GM12878 (cell line): ENCODE results near the gene FAM216A. TPM values are rescaled to one million over a fixed set of nuclear protein-coding genes. Genes with fewer than 3 reads are reported as not detected.

Source experiments
- ATAC-seq: fragments of 200-7000 bp; cut with Tn5 transposase; 3 replicates; pipeline ENCODE4 v1.9.1; 2020; ENCODE audit warnings: mild to moderate bottlenecking, moderate library complexity
- BruUV-seq: library from RNA; stranded (reverse); fragments of 400-500 nt; replicated peaks from 2 replicates; lab custom pipeline; 2021; lab: Mats Ljungman, UMichigan
- CTCF ChIA-PET: fragments of 300-600 bp; sonication (Branson Sonifier 250); formaldehyde crosslinking; extraction: SDS; loops from one replicate; lab custom pipeline; 2021; ENCODE audit warnings: inconsistent platforms; lab: Yijun Ruan, JAX
- POLR2A ChIA-PET: fragments of 350-600 bp; formaldehyde crosslinking; extraction: SDS; loops from one replicate; lab custom pipeline; 2021; ENCODE audit warnings: inconsistent platforms; lab: Charles Lee
- RAD21 ChIA-PET: fragments of 300-600 bp; sonication (Branson Sonifier 250); formaldehyde crosslinking; loops from one replicate; lab custom pipeline; 2023; ENCODE audit warnings: antibody characterized with exemption; ENCODE audit not compliant: unreplicated experiment; lab: Charles Lee
- SMC1A ChIA-PET: fragments of 300-600 bp; sonication (Branson Sonifier 250); formaldehyde crosslinking; loops from one replicate; lab custom pipeline; 2023; ENCODE audit not compliant: unreplicated experiment, uncharacterized antibody; lab: Charles Lee
- DNase-seq: peaks from one replicate; pipeline ENCODE4 v3.0.0-alpha.2; 2011; ENCODE audit warnings: low read depth, low spot score
- FAIRE-seq: peaks from 3 replicates; lab custom pipeline; 2011; peaks lifted over from hg19 to GRCh38; lab: Jason Lieb, UNC
- H2AFZ ChIP-seq: 2 replicates; pipeline ENCODE4 v1.6.0; 2011; ENCODE audit warnings: low read depth, low read length, control low read depth; ENCODE audit not compliant: control insufficient read depth
- H3K27ac ChIP-seq: 2 replicates; pipeline ENCODE4 v1.5.1; 2011; ENCODE audit warnings: control low read depth; ENCODE audit not compliant: control insufficient read depth, insufficient read depth
- H3K27me3 ChIP-seq, 2 experiments: replicated peaks in 1 of 2; 2 replicates each; pipeline versions ENCODE4 v1.6.0 to v1.6.1; 2011; ENCODE audit warnings: low read length in 1 of 2; ENCODE audit not compliant: control insufficient read depth in 2 of 2, insufficient read depth in 2 of 2
- H3K36me3 ChIP-seq, 2 experiments: 2 replicates each; pipeline ENCODE4 v1.5.1; 2011; ENCODE audit warnings: low read length in 1 of 2; ENCODE audit not compliant: control insufficient read depth in 2 of 2, insufficient read depth in 2 of 2
- H3K4me1 ChIP-seq: 2 replicates; pipeline ENCODE4 v1.6.1; 2011; ENCODE audit warnings: mild to moderate bottlenecking, low read length, moderate library complexity, mixed read lengths; ENCODE audit not compliant: control insufficient read depth, insufficient read depth
- H3K4me2 ChIP-seq: 2 replicates; pipeline ENCODE4 v1.6.0; 2011; ENCODE audit warnings: control low read depth; ENCODE audit not compliant: control insufficient read depth, insufficient read depth
- H3K4me3 ChIP-seq: fragments of 200-600 bp; sonication (generic); 2 replicates; pipeline ENCODE4 v1.5.1; 2016
- H3K79me2 ChIP-seq: 2 replicates; pipeline ENCODE4 v1.6.0; 2011; ENCODE audit warnings: low read length; ENCODE audit not compliant: control insufficient read depth, insufficient read depth
- H3K9ac ChIP-seq: 2 replicates; pipeline ENCODE4 v1.8.0; 2011; ENCODE audit warnings: low read length, control low read depth, mixed read lengths; ENCODE audit not compliant: control insufficient read depth, insufficient read depth
- H3K9me3 ChIP-seq: replicated peaks from 3 replicates; pipeline ENCODE4 v1.5.1; 2011; ENCODE audit warnings: mild to moderate bottlenecking, low read length; ENCODE audit not compliant: control insufficient read depth, insufficient read depth
- H4K20me1 ChIP-seq: 2 replicates; pipeline ENCODE4 v1.6.0; 2011; ENCODE audit not compliant: control insufficient read depth, insufficient read depth
- ATF2 ChIP-seq: IDR thresholded peaks from 2 replicates; pipeline ENCODE4 v1.6.1; 2012; ENCODE audit warnings: low read length, inconsistent platforms
- CHD2 ChIP-seq: IDR thresholded peaks from 2 replicates; pipeline ENCODE4 v1.6.1; 2011; ENCODE audit warnings: low read depth, low read length, improper control_type of control experiment, borderline replicate concordance
- E2F4 ChIP-seq: IDR thresholded peaks from 2 replicates; pipeline ENCODE4 v1.6.1; 2012; ENCODE audit warnings: low read depth, low read length, improper control_type of control experiment
- JUNB ChIP-seq: IDR thresholded peaks from 2 replicates; pipeline ENCODE4 v1.6.1; 2016; ENCODE audit warnings: antibody characterized with exemption, mild to moderate bottlenecking
- KAT2A ChIP-seq: conservative IDR thresholded peaks from 2 replicates; pipeline ENCODE4 v1.6.1; 2011; ENCODE audit warnings: low read depth, low read length; ENCODE audit not compliant: control insufficient read depth
- NR2C1 ChIP-seq: fragments of 450-650 bp; IDR thresholded peaks from 2 replicates; pipeline ENCODE4 v1.6.1; 2017; ENCODE audit warnings: antibody characterized with exemption, mild to moderate bottlenecking, moderate library complexity
- REST ChIP-seq: IDR thresholded peaks from 2 replicates; pipeline ENCODE4 v1.6.1; 2012; ENCODE audit warnings: mild to moderate bottlenecking, low read depth, low read length
- RUNX3 ChIP-seq: IDR thresholded peaks from 2 replicates; pipeline ENCODE4 v1.6.1; 2012; ENCODE audit warnings: low read length, inconsistent platforms
- SKIL ChIP-seq: fragments of 450-650 bp; IDR thresholded peaks from 2 replicates; pipeline ENCODE4 v1.6.1; 2017; ENCODE audit warnings: mild to moderate bottlenecking, low read depth, inconsistent platforms; ENCODE audit not compliant: poor library complexity, severe bottlenecking
- SRF ChIP-seq, 2 experiments: IDR thresholded peaks; 2 replicates each; pipeline ENCODE4 v1.6.1; 2011; ENCODE audit warnings: low read depth in 2 of 2, low read length in 2 of 2, mild to moderate bottlenecking in 1 of 2, moderate library complexity in 1 of 2
- ZBTB33 ChIP-seq: fragments of 450-650 bp; IDR thresholded peaks from 2 replicates; pipeline ENCODE4 v1.6.1; 2017; ENCODE audit warnings: mild to moderate bottlenecking
- WGBS: methylation state at CpG from one replicate; pipeline ENCODE4 v1.1.6; 2016; ENCODE audit warnings: low lambda C conversion rate; ENCODE audit not compliant: insufficient replicate concordance, insufficient coverage; ENCODE audit errors: missing lambda C conversion rate; 5-methylcytosine and 5-hydroxymethylcytosine counted together
- in situ Hi-C: fragments of 300-500 bp; cut with MboI; formaldehyde crosslinking; loops from 9 replicates; pipeline ENCODE4 v1.14.3; 2018; ENCODE audit warnings: mixed read lengths
- intact Hi-C: fragments of 100-400 bp; cut with micrococcal nuclease; formaldehyde crosslinking; loops from one replicate; pipeline ENCODE4 v1.14.2; 2022; ENCODE audit not compliant: unreplicated experiment
- polyA plus RNA-seq, 11 experiments: library from polyadenylated mRNA; depleted of rRNA in 4 of 11; unstranded in 6 of 11; stranded (reverse) in 5 of 11; fragments of >200 nt; fragmentation: Nextera tagmentation in 4 of 11; fragmentation: Illumina TruSeq in 1 of 11; extraction: Ambion mirVana in 4 of 11; extraction: Trizol in 1 of 11; gene quantifications; 1 replicate in 1 of 11; 2 replicates in 10 of 11; pipeline versions ENCODE4 v1.2.1 to v1.2.3, GENCODE V29; 2011 to 2016; ENCODE audit warnings: inconsistent platforms in 2 of 11, missing spikeins in 2 of 11, low read depth in 1 of 11
- total RNA-seq, 4 experiments: library from RNA; depleted of rRNA in 3 of 4; stranded (reverse); fragments of >200 nt in 3 of 4; fragmentation: Illumina TruSeq in 1 of 4; extraction: Trizol in 1 of 4; gene quantifications; 2 replicates each; pipeline versions ENCODE4 v1.2.1 to v1.2.3, GENCODE V29; 2013 to 2021

The FAM216A gene
- total and polyA plus RNA-seq, 10 of the 15 experiments (the other 5 are each of a cell fraction or from before 2014, with no cell fraction given): 15.0 to 48.3 (median 35.0) TPM

GRCh38 chr12:110528277-110528839, 59.7 kb downstream of the FAM216A start:
- intact Hi-C loops (no loop called here), in situ Hi-C loops (no loop called here)
- TF ChIP-seq SRF (IDR thresholded peaks at IDR 0.05; ENCODE audit: low read depth in 2 of 2, low read length in 2 of 2): no peak
- no peak for TF ChIP-seq E2F4
- peak; percentile 90 for TF ChIP-seq ZBTB33
- TF ChIP-seq REST: no peak
- no peak for TF ChIP-seq ATF2
- peak; percentile 56 for TF ChIP-seq RUNX3
- no peak for TF ChIP-seq JUNB
- no peak for TF ChIP-seq NR2C1
- no peak for TF ChIP-seq KAT2A
- no peak for TF ChIP-seq SKIL
- TF ChIP-seq CHD2: no peak

More at GRCh38 chr12:110528277-110528839, 59.7 kb downstream of the FAM216A start:
- POLR2A ChIA-PET: interaction anchor here (0.7 to 10.4 kb wide), 7 partner anchors 9 to 78 kb away, joined by 4 to 122 read pairs (median 5); no protein-coding TSS in a partner anchor
- Histone ChIP-seq H3K79me2 (peaks cover 14% of the 10 kb centered on the region), H3K9me3 (no peaks in the 10 kb centered on the region), H2AFZ (no peak overlapping the region), H3K4me2 (no peak overlapping the region), H3K36me3 (peaks cover 0 to 4% of the 10 kb centered on the region in 2 experiments; a peak in 2 of 4 replicates), H4K20me1 (no peaks in the 10 kb centered on the region), H3K27ac (no peak overlapping the region; the same call in 1 of the 2 replicates), H3K27me3 (no peaks in the 10 kb centered on the region), H3K4me1 (peaks cover 54% of the 10 kb centered on the region), H3K9ac (no peak overlapping the region), H3K4me3 (no peak overlapping the region)
- FAIRE-seq (no peak), ATAC-seq (no peak), DNase-seq (no peak)
- no TSS peak for BruUV-seq
- 41% methylated on average over 6 of the region's 6 CpGs for WGBS
- SMC1A ChIA-PET: interaction anchor here (1.0 to 18.4 kb wide), 14 partner anchors 10 to 151 kb away, joined by 3 to 308 read pairs (median 10); partner anchors contain the start of genes FAM216A and GPN3
- CTCF ChIA-PET: interaction anchor here (0.7 to 4.3 kb wide), 10 partner anchors 9 to 73 kb away, joined by 3 to 33 read pairs (median 4); no protein-coding TSS in a partner anchor
- RAD21 ChIA-PET: interaction anchor here (1.0 to 7.3 kb wide), 11 partner anchors 9 to 78 kb away, joined by 3 to 109 read pairs (median 5); partner anchors contain the start of gene ARPC3
